Stimulated activated CD8-positive, alpha-beta memory T cell treated with anti-CD3 and anti-CD28 coated beads, Interleukin-15, amount 100 ng/mL, for 48 hours (primary cell): ENCODE results near the gene DPYSL4.
"Not testable (repeated sequence)": the region's sequence is repeated elsewhere in the genome, so short reads cannot be mapped to it uniquely, and the experiment has no call there.

Source experiments
- DNase-seq, 2 donors: peaks; one replicate each; pipeline ENCODE4 v3.0.0-alpha.2; 2020; ENCODE audit warnings: low read depth in 2 of 2

The DPYSL4 gene

GRCh38 chr10:132149917-132150316 lies 36.8 kb upstream of the DPYSL4 start:
- no peak for DNase-seq

GRCh38 chr10:132150777-132151176 lies 36.0 kb upstream of the DPYSL4 start:
- no peak for DNase-seq

- no peak for DNase-seq
These were observed 35.3 kb upstream of the DPYSL4 start for GRCh38 chr10:132151286-132151950.

GRCh38 chr10:132151951-132152505 lies 34.7 kb upstream of the DPYSL4 start:
- no peak for DNase-seq

- no peak for DNase-seq
These were observed 33.7 kb upstream of the DPYSL4 start for GRCh38 chr10:132152896-132153580.

GRCh38 chr10:132153616-132154217 lies 33.0 kb upstream of the DPYSL4 start:
- DNase-seq = no peak

- DNase-seq = no peak
These were observed 32.3 kb upstream of the DPYSL4 start for GRCh38 chr10:132154440-132154839.

GRCh38 chr10:132154931-132155330 lies 31.8 kb upstream of the DPYSL4 start:
- DNase-seq = no peak

GRCh38 chr10:132155723-132156381 lies 30.9 kb upstream of the DPYSL4 start:
- no peak for DNase-seq

GRCh38 chr10:132156382-132156781 lies 30.4 kb upstream of the DPYSL4 start:
- DNase-seq = no peak

GRCh38 chr10:132157101-132157500 lies 29.6 kb upstream of the DPYSL4 start:
- no peak for DNase-seq

GRCh38 chr10:132158122-132158741 lies 28.5 kb upstream of the DPYSL4 start:
- no peak for DNase-seq

GRCh38 chr10:132158823-132159222 lies 27.9 kb upstream of the DPYSL4 start:
- no peak for DNase-seq

GRCh38 chr10:132159302-132160230 lies 27.2 kb upstream of the DPYSL4 start:
- DNase-seq = peak in 1 of 2 donors; percentile 22

GRCh38 chr10:132160231-132160630 lies 26.5 kb upstream of the DPYSL4 start:
- DNase-seq = not testable (repeated sequence)

- not testable (repeated sequence) for DNase-seq
These were observed 25.7 kb upstream of the DPYSL4 start for GRCh38 chr10:132160834-132161622.

- DNase-seq = peak; percentile 11 to 35
These were observed 24.7 kb upstream of the DPYSL4 start for GRCh38 chr10:132162021-132162531.

GRCh38 chr10:132162590-132163277 lies 24.0 kb upstream of the DPYSL4 start:
- no peak for DNase-seq

- peak; percentile 36 to 68 for DNase-seq
These were observed 23.4 kb upstream of the DPYSL4 start for GRCh38 chr10:132163278-132163765.
